HepG2 (cell line): ENCODE measurements around the gene WDR91. TPM values are rescaled to one million over a fixed set of nuclear protein-coding genes. Genes with fewer than 3 reads are reported as not detected.

Experiments used
- ARID4A ChIP-seq: sonication (generic); formaldehyde crosslinking; IDR thresholded peaks from 2 replicates; pipeline ENCODE4 v1.5.0; 2020; ENCODE audit warnings: mild to moderate bottlenecking, missing genetic modification reagents, borderline replicate concordance
- ATF1 ChIP-seq: IDR thresholded peaks from 2 replicates; pipeline ENCODE4 v1.6.1; 2016; ENCODE audit warnings: mild to moderate bottlenecking, control low read depth
- FOXO4 ChIP-seq: sonication (generic); formaldehyde crosslinking; conservative IDR thresholded peaks from 2 replicates; pipeline ENCODE4 v1.8.1; 2023; ENCODE audit warnings: missing genetic modification reagents
- MZF1 ChIP-seq: sonication (generic); formaldehyde crosslinking; IDR thresholded peaks from 2 replicates; pipeline ENCODE4 v1.8.1; 2023; ENCODE audit warnings: mild to moderate bottlenecking, missing genetic modification reagents, borderline replicate concordance
- RFX1 ChIP-seq: fragments of 450-650 bp; IDR thresholded peaks from 2 replicates; pipeline ENCODE4 v1.6.1; 2017
- TEAD2 ChIP-seq: sonication (generic); formaldehyde crosslinking; IDR thresholded peaks from 2 replicates; pipeline ENCODE4 v1.9.0; 2021; ENCODE audit warnings: missing genetic modification reagents
- YY1 ChIP-seq: IDR thresholded peaks from 2 replicates; pipeline ENCODE4 v1.6.1; 2011; ENCODE audit warnings: low read length, low read depth, moderate library complexity, mild to moderate bottlenecking; ENCODE audit not compliant: insufficient read depth, insufficient replicate concordance
- ZFP36L2 ChIP-seq: sonication (generic); formaldehyde crosslinking; IDR thresholded peaks from 2 replicates; pipeline ENCODE4 v1.4.0; 2020; ENCODE audit warnings: missing genetic modification reagents
- ZNF256 ChIP-seq: sonication (generic); formaldehyde crosslinking; conservative IDR thresholded peaks from 2 replicates; pipeline ENCODE4 v1.4.0; 2020; ENCODE audit warnings: missing genetic modification reagents
- ZNF350 ChIP-seq: sonication (generic); formaldehyde crosslinking; IDR thresholded peaks from 2 replicates; pipeline ENCODE4 v1.4.0; 2020; ENCODE audit warnings: mild to moderate bottlenecking, low read depth, missing genetic modification reagents, borderline replicate concordance
- ZNF512B ChIP-seq: sonication (generic); formaldehyde crosslinking; IDR thresholded peaks from 2 replicates; pipeline ENCODE4 v1.5.1; 2020; ENCODE audit warnings: missing genetic modification reagents, mild to moderate bottlenecking, borderline replicate concordance
- polyA plus RNA-seq, 8 experiments: library from polyadenylated mRNA; depleted of rRNA in 3 of 8; stranded (reverse) in 7 of 8; unstranded in 1 of 8; fragments of >200 nt; fragmentation: Illumina TruSeq in 4 of 8; extraction: Trizol in 4 of 8; gene quantifications; 2 replicates each; pipeline versions ENCODE4 v1.2.1 to v1.2.3, GENCODE V29; 2011 to 2016; ENCODE audit warnings: low read depth in 4 of 8, missing spikeins in 1 of 8, mixed read lengths in 1 of 8; ENCODE audit not compliant: insufficient read depth in 1 of 8
- total RNA-seq, 5 experiments: library from RNA; depleted of rRNA; stranded (reverse); fragments of >200 nt; fragmentation: Illumina TruSeq; extraction: Trizol; gene quantifications; 2 replicates each; pipeline ENCODE4 v1.2.3, GENCODE V29; 2016; ENCODE audit warnings: low read depth in 1 of 5
- TF ChIP-seq, protein P1 (sequence below): sonication (generic); formaldehyde crosslinking; IDR thresholded peaks from 2 replicates; pipeline ENCODE4 v1.4.0; 2020; ENCODE audit warnings: missing genetic modification reagents
- TF ChIP-seq, protein P2 (sequence below): sonication (generic); formaldehyde crosslinking; IDR thresholded peaks from 2 replicates; pipeline ENCODE4 v1.4.0; 2020; ENCODE audit warnings: missing genetic modification reagents; ENCODE audit errors: not compliant biosample characterization
- TF ChIP-seq, protein P3 (sequence below): sonication (generic); formaldehyde crosslinking; IDR thresholded peaks from 2 replicates; pipeline ENCODE4 v1.5.0; 2020; ENCODE audit warnings: missing genetic modification reagents

WDR91 gene
- total and polyA plus RNA-seq, 2 of the 13 experiments (the other 11 are each of a cell fraction or from before 2014, with no cell fraction given): 11.6 to 12.1 TPM

DNA sequence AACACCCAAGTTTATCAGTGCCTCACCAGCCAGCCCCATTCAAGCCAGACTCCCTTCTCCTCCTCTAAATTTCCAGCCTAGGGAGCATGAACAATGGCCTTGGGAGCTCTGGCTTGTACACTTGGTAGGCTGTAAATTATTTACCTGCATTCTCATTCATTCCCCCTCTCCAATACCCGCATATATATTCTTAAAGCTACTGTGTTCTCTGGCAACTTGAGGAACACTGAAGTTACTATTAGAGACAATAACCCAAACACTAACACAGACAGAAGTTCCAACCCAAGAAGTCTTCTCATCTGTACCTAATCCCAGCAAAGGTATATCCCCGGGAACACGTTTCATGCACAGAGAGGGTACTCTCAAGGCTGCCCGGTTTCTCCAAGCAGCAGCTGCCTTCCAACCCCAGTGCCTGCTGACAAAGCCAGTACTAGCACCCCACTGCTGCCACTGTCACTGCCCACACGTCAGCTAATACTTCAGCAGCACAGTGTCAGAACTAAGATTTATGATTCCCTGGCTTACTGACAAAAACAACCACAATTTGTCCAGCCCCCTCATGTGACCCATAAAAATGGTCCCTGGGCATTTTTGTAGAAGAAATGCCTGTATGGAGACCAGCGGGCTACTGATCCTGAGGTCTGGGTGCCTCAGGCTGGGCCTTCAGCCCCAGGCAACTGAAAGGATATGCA lies 3.1 kb downstream of the WDR91 start (continued):
- TF ChIP-seq, protein P1, sequence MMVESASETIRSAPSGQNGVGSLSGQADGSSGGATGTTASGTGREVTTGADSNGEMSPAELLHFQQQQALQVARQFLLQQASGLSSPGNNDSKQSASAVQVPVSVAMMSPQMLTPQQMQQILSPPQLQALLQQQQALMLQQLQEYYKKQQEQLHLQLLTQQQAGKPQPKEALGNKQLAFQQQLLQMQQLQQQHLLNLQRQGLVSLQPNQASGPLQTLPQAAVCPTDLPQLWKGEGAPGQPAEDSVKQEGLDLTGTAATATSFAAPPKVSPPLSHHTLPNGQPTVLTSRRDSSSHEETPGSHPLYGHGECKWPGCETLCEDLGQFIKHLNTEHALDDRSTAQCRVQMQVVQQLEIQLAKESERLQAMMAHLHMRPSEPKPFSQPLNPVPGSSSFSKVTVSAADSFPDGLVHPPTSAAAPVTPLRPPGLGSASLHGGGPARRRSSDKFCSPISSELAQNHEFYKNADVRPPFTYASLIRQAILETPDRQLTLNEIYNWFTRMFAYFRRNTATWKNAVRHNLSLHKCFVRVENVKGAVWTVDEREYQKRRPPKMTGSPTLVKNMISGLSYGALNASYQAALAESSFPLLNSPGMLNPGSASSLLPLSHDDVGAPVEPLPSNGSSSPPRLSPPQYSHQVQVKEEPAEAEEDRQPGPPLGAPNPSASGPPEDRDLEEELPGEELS (CRISPR knock-in tag): 0 out of 2 replicates have a peak, but pooled peaks have one; percentile 30
- TF ChIP-seq TEAD2 (CRISPR knock-in tag) (no peak), ZFP36L2 (CRISPR knock-in tag) (no peak), ARID4A (CRISPR knock-in tag) (no peak), ZNF350 (CRISPR knock-in tag) (0 out of 2 replicates have a peak, but pooled peaks have one; percentile 10), ZNF256 (CRISPR knock-in tag) (no peak), FOXO4 (CRISPR knock-in tag) (no peak), ZNF512B (CRISPR knock-in tag) (no peak), RFX1 (no peak), YY1 (no peak), MZF1 (CRISPR knock-in tag) (no peak), ATF1 (CRISPR knock-in tag) (no peak)
- TF ChIP-seq, protein P2, sequence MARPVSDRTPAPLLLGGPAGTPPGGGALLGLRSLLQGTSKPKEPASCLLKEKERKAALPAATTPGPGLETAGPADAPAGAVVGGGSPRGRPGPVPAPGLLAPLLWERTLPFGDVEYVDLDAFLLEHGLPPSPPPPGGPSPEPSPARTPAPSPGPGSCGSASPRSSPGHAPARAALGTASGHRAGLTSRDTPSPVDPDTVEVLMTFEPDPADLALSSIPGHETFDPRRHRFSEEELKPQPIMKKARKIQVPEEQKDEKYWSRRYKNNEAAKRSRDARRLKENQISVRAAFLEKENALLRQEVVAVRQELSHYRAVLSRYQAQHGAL: no peak
- TF ChIP-seq, protein P3, sequence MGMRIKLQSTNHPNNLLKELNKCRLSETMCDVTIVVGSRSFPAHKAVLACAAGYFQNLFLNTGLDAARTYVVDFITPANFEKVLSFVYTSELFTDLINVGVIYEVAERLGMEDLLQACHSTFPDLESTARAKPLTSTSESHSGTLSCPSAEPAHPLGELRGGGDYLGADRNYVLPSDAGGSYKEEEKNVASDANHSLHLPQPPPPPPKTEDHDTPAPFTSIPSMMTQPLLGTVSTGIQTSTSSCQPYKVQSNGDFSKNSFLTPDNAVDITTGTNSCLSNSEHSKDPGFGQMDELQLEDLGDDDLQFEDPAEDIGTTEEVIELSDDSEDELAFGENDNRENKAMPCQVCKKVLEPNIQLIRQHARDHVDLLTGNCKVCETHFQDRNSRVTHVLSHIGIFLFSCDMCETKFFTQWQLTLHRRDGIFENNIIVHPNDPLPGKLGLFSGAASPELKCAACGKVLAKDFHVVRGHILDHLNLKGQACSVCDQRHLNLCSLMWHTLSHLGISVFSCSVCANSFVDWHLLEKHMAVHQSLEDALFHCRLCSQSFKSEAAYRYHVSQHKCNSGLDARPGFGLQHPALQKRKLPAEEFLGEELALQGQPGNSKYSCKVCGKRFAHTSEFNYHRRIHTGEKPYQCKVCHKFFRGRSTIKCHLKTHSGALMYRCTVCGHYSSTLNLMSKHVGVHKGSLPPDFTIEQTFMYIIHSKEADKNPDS: no peak
